T-helper 9 cell (primary cell): Measurements from ENCODE around the gene CAVIN2.
"Not testable (repeated sequence)": the region's sequence is repeated elsewhere in the genome, so short reads cannot be mapped to it uniquely, and the experiment has no call there.

Experiments used
- DNase-seq: peaks from one replicate; pipeline ENCODE4 v3.0.0-alpha.2; 2020

CAVIN2 gene

DNA sequence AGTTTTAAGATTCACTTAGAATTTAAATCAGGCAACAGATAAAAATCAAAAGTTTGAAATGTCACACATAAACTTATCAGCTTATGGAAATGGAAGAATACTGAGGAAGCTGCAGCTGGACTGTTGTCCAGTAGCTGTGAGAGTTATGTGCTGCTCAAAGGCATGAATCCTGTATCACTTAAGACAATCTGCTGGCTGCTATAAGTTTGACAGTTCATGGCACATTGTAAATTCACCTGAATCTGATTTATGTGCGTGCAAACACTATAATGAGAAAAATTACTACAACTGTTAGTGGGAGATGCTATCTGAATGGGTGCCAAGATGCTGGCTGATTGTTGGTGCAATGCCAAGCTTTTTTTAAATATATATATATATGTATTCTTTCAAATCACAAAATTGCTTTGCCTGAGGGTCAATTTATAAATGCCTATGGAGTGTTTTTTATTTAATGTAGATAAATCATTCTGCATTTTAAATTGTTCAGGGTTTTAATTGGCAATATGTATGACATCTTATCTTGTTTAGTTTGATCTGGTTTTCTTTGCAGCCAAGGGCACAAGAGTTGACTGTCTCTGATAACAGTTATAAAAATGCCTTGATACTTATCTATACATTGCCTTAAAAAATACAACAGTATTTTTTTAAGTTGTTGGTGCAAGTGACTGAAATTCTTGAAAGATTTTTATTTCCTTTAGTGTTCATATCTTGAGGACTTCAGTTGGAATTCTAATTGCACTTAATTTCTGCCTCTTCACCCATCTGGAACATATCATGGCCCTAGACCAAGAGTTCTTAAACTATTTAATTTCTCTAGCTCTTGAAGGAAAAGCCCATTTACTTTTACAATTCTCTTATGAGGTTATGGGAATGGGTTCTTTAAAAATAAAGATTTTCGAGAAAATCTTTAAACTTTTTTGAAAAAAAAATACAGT is 48.7 kb downstream of the CAVIN2 start:
- DNase-seq: no peak

GRCh38 chr2:191797500-191797899 is 49.4 kb downstream of the CAVIN2 start:
- DNase-seq: no peak

DNA sequence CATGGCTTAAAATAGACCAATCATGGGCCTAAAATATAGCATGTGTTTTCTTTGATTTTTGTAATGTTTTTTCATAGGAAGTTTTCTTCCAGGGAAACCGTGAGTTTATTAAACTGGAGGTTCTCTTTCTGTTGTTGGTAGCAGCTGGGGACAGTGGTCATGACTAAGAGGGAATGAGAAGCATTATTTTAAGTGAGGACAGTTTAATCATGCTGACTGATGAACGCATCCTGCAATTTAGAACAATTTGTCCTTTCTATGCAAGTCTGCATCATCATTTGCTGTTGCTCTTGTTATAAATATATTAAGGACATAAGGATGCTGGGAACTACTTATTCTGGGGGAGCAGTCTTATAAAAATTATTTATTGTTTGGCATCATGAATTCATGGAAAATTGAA is 51.2 kb downstream of the CAVIN2 start:
- DNase-seq: no peak

DNA sequence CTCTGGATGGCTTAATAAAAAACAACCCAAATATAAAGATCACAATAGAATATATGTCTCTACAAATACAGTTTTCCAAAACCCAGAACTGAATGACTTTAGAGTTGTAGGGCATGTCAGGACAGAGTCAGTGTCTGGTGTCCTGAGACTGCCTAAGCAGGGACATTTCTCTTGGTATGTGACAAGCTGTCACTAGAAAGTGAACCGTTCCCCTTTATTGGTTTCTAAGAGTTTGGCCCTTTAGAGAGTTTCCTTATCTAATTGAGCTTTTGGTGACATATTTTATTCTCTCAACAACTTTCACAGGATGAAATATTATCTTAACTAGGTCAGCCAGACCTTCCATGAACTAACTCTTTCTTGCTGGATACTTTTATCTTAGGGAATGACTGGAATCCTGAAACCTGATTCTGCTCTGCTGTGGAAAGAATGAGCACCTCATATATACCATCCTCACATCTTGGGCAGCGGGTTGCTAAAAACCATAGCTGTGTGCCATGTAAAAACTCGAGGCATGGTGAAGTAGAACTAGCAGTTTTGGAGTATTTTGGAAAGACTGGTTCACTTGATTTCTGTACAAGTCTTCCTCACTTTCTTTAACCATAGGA is 54.8 kb downstream of the CAVIN2 start:
- no peak for DNase-seq

- DNase-seq: no peak
Measured at GRCh38 chr2:191790737-191791136, 56.2 kb downstream of the CAVIN2 start.

- DNase-seq: no peak
Measured at GRCh38 chr2:191789796-191790195, 57.1 kb downstream of the CAVIN2 start.

DNA sequence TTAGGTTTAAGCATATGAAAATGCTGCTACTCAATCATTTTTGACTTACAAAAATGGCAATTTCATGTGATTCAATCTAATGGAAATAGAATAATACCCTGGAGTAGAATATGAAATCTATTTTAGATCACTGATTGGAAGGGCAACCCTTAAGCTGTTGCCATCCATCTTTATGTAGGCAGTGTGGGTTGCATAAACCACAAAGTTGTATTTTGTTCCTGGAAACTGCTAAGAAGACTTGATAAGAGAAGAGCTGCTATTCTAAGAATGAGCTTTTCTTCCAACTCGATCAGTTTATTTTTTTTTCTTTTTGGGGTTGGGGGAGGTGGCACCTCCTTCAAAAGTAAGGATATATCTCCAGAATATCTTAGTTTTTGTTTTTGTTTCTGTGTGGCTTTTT is 60.2 kb downstream of the CAVIN2 start:
- DNase-seq: no peak

- DNase-seq: not testable (repeated sequence)
Measured at GRCh38 chr2:191785651-191786050, 61.2 kb downstream of the CAVIN2 start.
